ENCODE measurements around the gene ATXN2. TPM values are rescaled to one million over a fixed set of nuclear protein-coding genes. Genes with fewer than 3 reads are reported as not detected.
A peak's percentile ranks its signal among the peaks of the same experiment; 100 is the strongest.

Gene ATXN2
- total and polyA plus RNA-seq, 9 of the 15 experiments (the other 6 are each of a cell fraction or from before 2014, with no cell fraction given): 16.8 to 67.8 (median 29.3) TPM

DNA sequence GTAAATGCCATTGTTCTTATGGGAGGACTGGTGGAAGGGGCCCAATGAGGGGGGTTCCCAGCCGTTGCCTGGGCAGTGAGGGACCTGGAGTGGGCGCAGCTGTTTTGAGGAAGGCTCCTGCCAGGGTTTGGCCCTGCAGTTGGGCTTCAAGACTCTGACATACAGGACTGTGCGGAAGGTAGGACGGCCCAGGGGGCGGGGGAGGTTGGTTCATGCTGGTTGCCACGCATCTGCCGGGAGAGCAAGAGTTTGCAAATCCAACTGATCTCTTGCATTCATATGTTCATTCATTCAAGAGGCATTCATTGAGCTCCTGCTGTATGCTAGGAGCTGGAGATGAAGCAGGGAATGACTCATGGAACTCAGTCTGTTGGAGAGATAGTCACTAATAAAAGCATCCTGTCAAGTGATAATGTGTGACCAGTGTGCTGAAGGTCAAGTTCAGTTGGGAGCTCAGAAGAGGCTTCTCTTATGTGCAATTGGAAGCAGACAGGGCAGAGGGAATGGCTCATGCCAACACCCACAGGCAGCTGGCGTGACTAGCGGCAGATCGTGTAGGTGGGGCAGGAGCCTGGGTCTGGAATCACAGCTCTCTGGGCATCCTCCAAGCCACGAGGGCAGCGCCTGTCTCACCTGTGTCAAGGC lies 185.6 kb downstream of the ATXN2 start (continued):
- TF ChIP-seq, protein P1, sequence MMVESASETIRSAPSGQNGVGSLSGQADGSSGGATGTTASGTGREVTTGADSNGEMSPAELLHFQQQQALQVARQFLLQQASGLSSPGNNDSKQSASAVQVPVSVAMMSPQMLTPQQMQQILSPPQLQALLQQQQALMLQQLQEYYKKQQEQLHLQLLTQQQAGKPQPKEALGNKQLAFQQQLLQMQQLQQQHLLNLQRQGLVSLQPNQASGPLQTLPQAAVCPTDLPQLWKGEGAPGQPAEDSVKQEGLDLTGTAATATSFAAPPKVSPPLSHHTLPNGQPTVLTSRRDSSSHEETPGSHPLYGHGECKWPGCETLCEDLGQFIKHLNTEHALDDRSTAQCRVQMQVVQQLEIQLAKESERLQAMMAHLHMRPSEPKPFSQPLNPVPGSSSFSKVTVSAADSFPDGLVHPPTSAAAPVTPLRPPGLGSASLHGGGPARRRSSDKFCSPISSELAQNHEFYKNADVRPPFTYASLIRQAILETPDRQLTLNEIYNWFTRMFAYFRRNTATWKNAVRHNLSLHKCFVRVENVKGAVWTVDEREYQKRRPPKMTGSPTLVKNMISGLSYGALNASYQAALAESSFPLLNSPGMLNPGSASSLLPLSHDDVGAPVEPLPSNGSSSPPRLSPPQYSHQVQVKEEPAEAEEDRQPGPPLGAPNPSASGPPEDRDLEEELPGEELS (CRISPR knock-in tag; IDR thresholded peaks at IDR 0.05; ENCODE audit: borderline replicate concordance): no peak
- TF ChIP-seq, protein P2, sequence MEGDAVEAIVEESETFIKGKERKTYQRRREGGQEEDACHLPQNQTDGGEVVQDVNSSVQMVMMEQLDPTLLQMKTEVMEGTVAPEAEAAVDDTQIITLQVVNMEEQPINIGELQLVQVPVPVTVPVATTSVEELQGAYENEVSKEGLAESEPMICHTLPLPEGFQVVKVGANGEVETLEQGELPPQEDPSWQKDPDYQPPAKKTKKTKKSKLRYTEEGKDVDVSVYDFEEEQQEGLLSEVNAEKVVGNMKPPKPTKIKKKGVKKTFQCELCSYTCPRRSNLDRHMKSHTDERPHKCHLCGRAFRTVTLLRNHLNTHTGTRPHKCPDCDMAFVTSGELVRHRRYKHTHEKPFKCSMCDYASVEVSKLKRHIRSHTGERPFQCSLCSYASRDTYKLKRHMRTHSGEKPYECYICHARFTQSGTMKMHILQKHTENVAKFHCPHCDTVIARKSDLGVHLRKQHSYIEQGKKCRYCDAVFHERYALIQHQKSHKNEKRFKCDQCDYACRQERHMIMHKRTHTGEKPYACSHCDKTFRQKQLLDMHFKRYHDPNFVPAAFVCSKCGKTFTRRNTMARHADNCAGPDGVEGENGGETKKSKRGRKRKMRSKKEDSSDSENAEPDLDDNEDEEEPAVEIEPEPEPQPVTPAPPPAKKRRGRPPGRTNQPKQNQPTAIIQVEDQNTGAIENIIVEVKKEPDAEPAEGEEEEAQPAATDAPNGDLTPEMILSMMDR (IDR thresholded peaks at IDR 0.05 in 2 of 3, conservative IDR thresholded peaks at IDR 0.05 in 1 of 3; ENCODE audit: insufficient read depth in 2 of 3, low read depth in 1 of 3, low read length in 3 of 3): no peak
- no peak for TF ChIP-seq GATA2 (CRISPR knock-in tag; IDR thresholded peaks at IDR 0.05)
- no peak for TF ChIP-seq FOXA3 (CRISPR knock-in tag; conservative IDR thresholded peaks at IDR 0.05 in 1 of 2, IDR thresholded peaks at IDR 0.05 in 1 of 2)
- no peak for TF ChIP-seq FUS (optimal IDR thresholded peaks at IDR 0.05; ENCODE audit: low read depth, low read length)
- TF ChIP-seq SNAPC5 (CRISPR knock-in tag; IDR thresholded peaks at IDR 0.05): no peak
- TF ChIP-seq, protein P3, sequence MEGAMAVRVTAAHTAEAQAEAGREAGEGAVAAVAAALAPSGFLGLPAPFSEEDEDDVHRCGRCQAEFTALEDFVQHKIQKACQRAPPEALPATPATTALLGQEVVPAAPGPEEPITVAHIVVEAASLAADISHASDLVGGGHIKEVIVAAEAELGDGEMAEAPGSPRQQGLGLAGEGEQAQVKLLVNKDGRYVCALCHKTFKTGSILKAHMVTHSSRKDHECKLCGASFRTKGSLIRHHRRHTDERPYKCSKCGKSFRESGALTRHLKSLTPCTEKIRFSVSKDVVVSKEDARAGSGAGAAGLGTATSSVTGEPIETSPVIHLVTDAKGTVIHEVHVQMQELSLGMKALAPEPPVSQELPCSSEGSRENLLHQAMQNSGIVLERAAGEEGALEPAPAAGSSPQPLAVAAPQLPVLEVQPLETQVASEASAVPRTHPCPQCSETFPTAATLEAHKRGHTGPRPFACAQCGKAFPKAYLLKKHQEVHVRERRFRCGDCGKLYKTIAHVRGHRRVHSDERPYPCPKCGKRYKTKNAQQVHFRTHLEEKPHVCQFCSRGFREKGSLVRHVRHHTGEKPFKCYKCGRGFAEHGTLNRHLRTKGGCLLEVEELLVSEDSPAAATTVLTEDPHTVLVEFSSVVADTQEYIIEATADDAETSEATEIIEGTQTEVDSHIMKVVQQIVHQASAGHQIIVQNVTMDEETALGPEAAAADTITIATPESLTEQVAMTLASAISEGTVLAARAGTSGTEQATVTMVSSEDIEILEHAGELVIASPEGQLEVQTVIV (CRISPR knock-in tag; IDR thresholded peaks at IDR 0.05; ENCODE audit: borderline replicate concordance): no peak
- TF ChIP-seq ZNF280B (CRISPR knock-in tag; IDR thresholded peaks at IDR 0.05): no peak
- TF ChIP-seq TRIM24 (IDR thresholded peaks at IDR 0.05): no peak
- no peak for TF ChIP-seq SRSF3 (IDR thresholded peaks at IDR 0.05; ENCODE audit: insufficient read depth, low read length)
- peak; percentile 9 for TF ChIP-seq FOS (IDR thresholded peaks at IDR 0.05; ENCODE audit: extremely low read depth, insufficient read length)
- TF ChIP-seq, protein P4, sequence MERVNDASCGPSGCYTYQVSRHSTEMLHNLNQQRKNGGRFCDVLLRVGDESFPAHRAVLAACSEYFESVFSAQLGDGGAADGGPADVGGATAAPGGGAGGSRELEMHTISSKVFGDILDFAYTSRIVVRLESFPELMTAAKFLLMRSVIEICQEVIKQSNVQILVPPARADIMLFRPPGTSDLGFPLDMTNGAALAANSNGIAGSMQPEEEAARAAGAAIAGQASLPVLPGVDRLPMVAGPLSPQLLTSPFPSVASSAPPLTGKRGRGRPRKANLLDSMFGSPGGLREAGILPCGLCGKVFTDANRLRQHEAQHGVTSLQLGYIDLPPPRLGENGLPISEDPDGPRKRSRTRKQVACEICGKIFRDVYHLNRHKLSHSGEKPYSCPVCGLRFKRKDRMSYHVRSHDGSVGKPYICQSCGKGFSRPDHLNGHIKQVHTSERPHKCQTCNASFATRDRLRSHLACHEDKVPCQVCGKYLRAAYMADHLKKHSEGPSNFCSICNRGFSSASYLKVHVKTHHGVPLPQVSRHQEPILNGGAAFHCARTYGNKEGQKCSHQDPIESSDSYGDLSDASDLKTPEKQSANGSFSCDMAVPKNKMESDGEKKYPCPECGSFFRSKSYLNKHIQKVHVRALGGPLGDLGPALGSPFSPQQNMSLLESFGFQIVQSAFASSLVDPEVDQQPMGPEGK (CRISPR knock-in tag; IDR thresholded peaks at IDR 0.05; ENCODE audit: borderline replicate concordance): no peak
- TF ChIP-seq NFXL1 (CRISPR knock-in tag; IDR thresholded peaks at IDR 0.05): no peak
- peak; percentile 45 for TF ChIP-seq RBFOX2 (IDR thresholded peaks at IDR 0.05; ENCODE audit: low read depth, low read length)
- TF ChIP-seq BDP1 (IDR thresholded peaks at IDR 0.05; ENCODE audit: insufficient read depth, insufficient read length): no peak
- no peak for TF ChIP-seq ZNF174 (CRISPR knock-in tag; IDR thresholded peaks at IDR 0.05)

All from K562 (cell line).